ENCODE measurements around the gene GMDS. TPM values are rescaled to one million over a fixed set of nuclear protein-coding genes. Genes with fewer than 3 reads are reported as not detected.

Gene GMDS
- total RNA-seq, 1 donor from 2014 or later = 34.0 TPM

- Mint-ChIP-seq H3K36me3 (ENCODE audit: low read depth) (peaks cover 1% of the 10 kb centered on the region), H3K27me3 (ENCODE audit: low read depth) (no peaks in the 10 kb centered on the region), H3K9me3 (ENCODE audit: low read depth) (no peaks in the 10 kb centered on the region), H3K4me1 (ENCODE audit: low read depth) (peaks cover 18% of the 10 kb centered on the region), H3K4me3 (ENCODE audit: unreplicated experiment) (no peak overlapping the region), H3K27ac (ENCODE audit: unreplicated experiment) (no peak overlapping the region)
- no peak for TF ChIP-seq CTCF (IDR thresholded peaks at IDR 0.05)
- no peak for DNase-seq (ENCODE audit: low spot score)
Observed at GRCh38 chr6:2126351-2126750, 119.1 kb downstream of the GMDS start.

- H3K27me3 Mint-ChIP-seq (ENCODE audit: low read depth) = no peaks in the 10 kb centered on the region
- DNase-seq (ENCODE audit: low spot score) = no peak
- no peak overlapping the region for H3K27ac Mint-ChIP-seq (ENCODE audit: unreplicated experiment)
- H3K4me3 Mint-ChIP-seq (ENCODE audit: unreplicated experiment) = no peak overlapping the region
- TF ChIP-seq CTCF (IDR thresholded peaks at IDR 0.05) = no peak
- H3K9me3 Mint-ChIP-seq (ENCODE audit: low read depth) = no peaks in the 10 kb centered on the region
- peaks cover 18% of the 10 kb centered on the region for H3K4me1 Mint-ChIP-seq (ENCODE audit: low read depth)
- H3K36me3 Mint-ChIP-seq (ENCODE audit: low read depth) = peaks cover 1% of the 10 kb centered on the region
Observed at GRCh38 chr6:2125158-2125557, 120.2 kb downstream of the GMDS start.

- Mint-ChIP-seq H3K9me3 (ENCODE audit: low read depth) (no peaks in the 10 kb centered on the region), H3K4me3 (ENCODE audit: unreplicated experiment) (no peak overlapping the region), H3K27me3 (ENCODE audit: low read depth) (no peaks in the 10 kb centered on the region), H3K4me1 (ENCODE audit: low read depth) (peaks cover 14% of the 10 kb centered on the region), H3K36me3 (ENCODE audit: low read depth) (peaks cover 1% of the 10 kb centered on the region), H3K27ac (ENCODE audit: unreplicated experiment) (no peak overlapping the region)
- no peak for TF ChIP-seq CTCF (IDR thresholded peaks at IDR 0.05)
- no peak for DNase-seq (ENCODE audit: low spot score)
Observed at GRCh38 chr6:2124260-2124709, 121.1 kb downstream of the GMDS start.

GRCh38 chr6:2120912-2121311, 124.5 kb downstream of the GMDS start:
- H3K9me3 Mint-ChIP-seq (ENCODE audit: low read depth) = no peaks in the 10 kb centered on the region
- H3K4me3 Mint-ChIP-seq (ENCODE audit: unreplicated experiment) = no peak overlapping the region
- no peaks in the 10 kb centered on the region for H3K27me3 Mint-ChIP-seq (ENCODE audit: low read depth)
- H3K36me3 Mint-ChIP-seq (ENCODE audit: low read depth) = peaks cover 1% of the 10 kb centered on the region
- no peak for TF ChIP-seq CTCF (IDR thresholded peaks at IDR 0.05)
- H3K4me1 Mint-ChIP-seq (ENCODE audit: low read depth) = peaks cover 11% of the 10 kb centered on the region
- no peak for DNase-seq (ENCODE audit: low spot score)
- H3K27ac Mint-ChIP-seq (ENCODE audit: unreplicated experiment) = no peak overlapping the region

GRCh38 chr6:2119275-2119674, 126.1 kb downstream of the GMDS start:
- Mint-ChIP-seq H3K27ac (ENCODE audit: unreplicated experiment) (no peak overlapping the region), H3K9me3 (ENCODE audit: low read depth) (no peaks in the 10 kb centered on the region), H3K4me1 (ENCODE audit: low read depth) (peaks cover 13% of the 10 kb centered on the region), H3K27me3 (ENCODE audit: low read depth) (no peaks in the 10 kb centered on the region), H3K4me3 (ENCODE audit: unreplicated experiment) (no peak overlapping the region), H3K36me3 (ENCODE audit: low read depth) (peaks cover 3% of the 10 kb centered on the region)
- no peak for TF ChIP-seq CTCF (IDR thresholded peaks at IDR 0.05)
- no peak for DNase-seq (ENCODE audit: low spot score)
